Stimulated activated CD8-positive, alpha-beta memory T cell treated with anti-CD3 and anti-CD28 coated beads, Interleukin-12 subunit alpha, Interleukin-12 subunit beta, amount 100 ng/mL, for 24 hours (primary cell): Measurements from ENCODE around the gene ANXA1.

Experiments
- DNase-seq: peaks from one replicate; pipeline ENCODE4 v3.0.0-alpha.2; 2020; ENCODE audit errors: extremely low read depth

The ANXA1 gene

DNA sequence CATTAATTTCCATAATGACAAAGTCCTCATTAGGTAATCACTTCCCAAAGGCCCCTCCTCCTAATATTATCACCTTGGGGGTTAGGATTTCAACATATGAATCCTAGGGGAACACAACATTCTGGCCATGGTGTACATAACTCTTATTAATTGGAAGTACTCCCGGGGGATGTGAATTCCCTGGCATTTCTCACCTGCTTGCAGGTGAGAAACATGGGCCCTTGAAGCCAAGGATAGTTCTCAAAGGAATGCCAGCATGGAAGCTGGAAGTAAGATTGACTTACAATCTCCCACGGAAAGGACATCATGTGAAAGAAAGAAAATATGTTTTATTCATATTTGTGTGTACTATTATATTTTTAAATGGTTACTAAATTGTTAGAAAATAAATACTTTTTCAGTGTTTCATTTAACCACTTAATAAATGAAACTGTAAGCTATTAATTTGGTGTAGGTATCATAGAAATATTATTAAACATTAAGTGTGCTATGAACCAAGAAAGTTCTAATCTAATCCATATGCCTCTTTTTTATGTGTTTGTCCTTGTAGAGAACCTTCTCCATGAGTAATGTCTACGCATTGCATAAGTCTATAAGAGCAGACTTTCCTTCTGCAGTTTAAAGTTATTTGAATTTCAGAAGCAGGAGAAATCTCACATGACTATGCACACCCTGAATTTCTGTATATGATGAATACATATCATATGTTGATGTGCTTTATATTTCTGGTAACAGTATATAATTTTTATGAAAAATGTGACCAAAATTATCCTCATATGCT lies 59.4 kb downstream of the ANXA1 start:
- no peak for DNase-seq

DNA sequence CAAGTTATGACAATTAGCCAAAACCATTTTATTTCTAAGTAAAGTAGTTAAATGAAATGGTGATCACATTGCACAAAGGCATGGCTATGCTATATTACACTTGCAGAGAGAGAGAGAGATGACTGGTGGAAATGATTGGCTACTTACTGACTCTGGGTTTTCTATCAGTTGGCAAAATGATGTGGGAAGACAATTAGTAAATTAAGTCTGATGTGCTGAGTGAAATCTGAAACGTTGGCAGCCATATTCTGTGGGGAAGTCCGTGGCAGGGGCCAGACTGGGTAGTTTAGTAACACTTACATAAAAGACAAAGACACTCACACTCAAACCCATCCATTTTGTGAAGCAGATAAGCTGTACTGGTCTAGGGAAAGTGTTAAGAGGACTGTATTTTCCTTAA lies 61.6 kb downstream of the ANXA1 start:
- no peak for DNase-seq

GRCh38 chr9:73215249-73215648 lies 63.6 kb downstream of the ANXA1 start:
- no peak for DNase-seq

DNA sequence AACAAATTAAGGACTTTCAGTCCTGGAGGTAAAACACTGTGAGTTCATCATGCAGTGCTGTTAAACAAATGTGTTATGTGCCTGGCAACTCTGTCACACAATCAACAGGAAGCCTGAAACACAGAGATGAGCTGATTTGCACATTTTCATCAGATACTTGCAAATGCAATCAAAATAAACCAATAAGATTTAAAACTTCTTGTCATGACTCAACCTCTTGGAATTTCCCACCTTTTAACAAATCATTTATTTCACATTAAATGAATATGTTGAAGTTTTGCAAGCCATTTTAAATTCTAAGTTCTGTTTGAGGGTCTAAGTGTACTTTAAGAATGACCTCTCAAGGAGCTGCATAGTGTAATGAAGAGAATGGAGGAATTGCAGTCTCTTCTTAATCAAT lies 64.4 kb downstream of the ANXA1 start:
- no peak for DNase-seq
